DND-41 (cell line): ENCODE data around the gene ZBTB48.

Experiments
- ATAC-seq: fragments of 200-7000 bp; cut with Tn5 transposase; 3 replicates; pipeline ENCODE4 v1.9.1; 2021; ENCODE audit warnings: low read depth; ENCODE audit not compliant: insufficient read depth
- DNase-seq: peaks from one replicate; pipeline ENCODE4 v3.0.0-alpha.2; 2020
- H2AFZ ChIP-seq: 2 replicates; pipeline ENCODE4 v1.6.0; 2012; ENCODE audit warnings: low read depth, low read length
- H3K27ac ChIP-seq: 2 replicates; pipeline ENCODE4 v1.5.1; 2012; ENCODE audit warnings: low read length, inconsistent platforms
- H3K27me3 ChIP-seq: fragments of 200-600 bp; sonication (generic); 2 replicates; pipeline ENCODE4 v1.6.0; 2012; ENCODE audit warnings: low read length, mild to moderate bottlenecking, inconsistent platforms; ENCODE audit not compliant: insufficient read depth, poor library complexity
- H3K36me3 ChIP-seq: 2 replicates; pipeline ENCODE4 v1.5.1; 2012; ENCODE audit warnings: low read length, inconsistent platforms; ENCODE audit not compliant: insufficient read depth
- H3K4me1 ChIP-seq: 2 replicates; pipeline ENCODE4 v1.5.1; 2012; ENCODE audit warnings: mild to moderate bottlenecking, low read length; ENCODE audit not compliant: insufficient read depth
- H3K4me2 ChIP-seq: 2 replicates; pipeline ENCODE4 v1.6.0; 2012; ENCODE audit warnings: mild to moderate bottlenecking, moderate library complexity, low read length, inconsistent platforms; ENCODE audit not compliant: insufficient read depth
- H3K4me3 ChIP-seq, 2 experiments: fragments of 200-600 bp in 1 of 2; shearing (Covaris generic) in 1 of 2; 2 replicates each; pipeline ENCODE4 v1.5.1; 2012 to 2016; ENCODE audit warnings: inconsistent platforms in 2 of 2, low read length in 2 of 2, mild to moderate bottlenecking in 2 of 2, low read depth in 1 of 2, moderate library complexity in 1 of 2
- H3K79me2 ChIP-seq: 2 replicates; pipeline ENCODE4 v1.6.0; 2012; ENCODE audit warnings: low read length, inconsistent platforms; ENCODE audit not compliant: insufficient read depth
- H3K9ac ChIP-seq: 2 replicates; pipeline ENCODE4 v1.6.0; 2012; ENCODE audit warnings: low read depth, mild to moderate bottlenecking, inconsistent platforms, low read length, moderate library complexity
- H3K9me3 ChIP-seq: 2 replicates; pipeline ENCODE4 v1.5.1; 2012; ENCODE audit warnings: low read length, moderate library complexity, mild to moderate bottlenecking, inconsistent platforms; ENCODE audit not compliant: insufficient read depth, severe bottlenecking
- H4K20me1 ChIP-seq: 2 replicates; pipeline ENCODE4 v1.6.0; 2012; ENCODE audit warnings: low read length; ENCODE audit not compliant: insufficient read depth
- EZH2 ChIP-seq: IDR thresholded peaks from 3 replicates; pipeline ENCODE4 v1.6.1; 2012; ENCODE audit warnings: borderline replicate concordance, low read depth, mild to moderate bottlenecking, moderate library complexity, low read length, inconsistent platforms; ENCODE audit not compliant: severe bottlenecking
- TF ChIP-seq, protein P1 (sequence below): IDR thresholded peaks from 2 replicates; pipeline ENCODE4 v1.5.1; 2012; ENCODE audit warnings: borderline replicate concordance, low read length, moderate library complexity, mild to moderate bottlenecking; ENCODE audit not compliant: poor library complexity, severe bottlenecking; ENCODE audit errors: extremely low read depth

The ZBTB48 gene

DNA sequence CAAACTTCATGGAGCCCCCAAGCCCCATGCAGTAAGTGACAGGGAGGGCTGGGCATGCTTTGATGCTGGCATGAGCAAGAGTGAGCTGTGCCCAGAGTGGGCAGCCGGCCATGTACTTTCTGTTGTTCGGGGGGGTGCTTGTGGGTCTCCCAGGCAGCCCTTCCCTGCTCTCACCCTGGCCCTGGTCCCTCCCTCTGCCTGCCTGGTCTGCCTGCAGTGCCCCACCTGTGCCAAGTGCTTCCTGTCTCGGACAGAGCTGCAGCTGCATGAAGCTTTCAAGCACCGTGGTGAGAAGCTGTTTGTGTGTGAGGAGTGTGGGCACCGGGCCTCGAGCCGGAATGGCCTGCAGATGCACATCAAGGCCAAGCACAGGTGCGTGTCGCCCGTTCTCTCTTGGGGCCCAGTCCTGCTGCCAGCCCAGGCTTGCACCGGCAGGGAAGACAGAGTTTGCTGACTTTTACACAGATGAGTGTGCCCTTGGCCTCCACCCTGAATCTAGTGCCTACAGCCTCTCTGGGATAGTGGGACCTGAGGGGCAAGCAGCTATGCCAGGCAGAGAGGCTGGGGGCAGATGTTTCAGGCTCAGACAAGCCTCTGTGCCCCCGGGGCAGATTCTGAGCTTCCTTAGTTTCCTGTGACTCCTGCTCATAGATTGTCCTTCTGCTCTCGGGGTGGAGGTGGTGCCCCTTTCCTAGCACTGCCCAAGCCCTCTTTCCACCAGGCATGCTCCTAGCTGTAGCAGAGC, 7.6 kb downstream of the ZBTB48 start:
- ATAC-seq: peak; percentile 22; the same call in 1 of the 3 replicates
- Histone ChIP-seq H3K4me2 (no peak overlapping the region), H3K36me3 (peaks cover 61% of the 10 kb centered on the region), H3K4me1 (peaks cover under 1% of the 10 kb centered on the region), H3K27me3 (no peaks in the 10 kb centered on the region), H2AFZ (no peak overlapping the region), H4K20me1 (peaks cover 64% of the 10 kb centered on the region), H3K9ac (0 out of 2 replicates have a peak overlapping the region, but pooled peaks have one; percentile 12), H3K4me3 (no peak overlapping the region), H3K9me3 (no peaks in the 10 kb centered on the region), H3K79me2 (peaks cover under 1% of the 10 kb centered on the region; the same call in 1 of the 2 replicates), H3K27ac (peak overlapping the region; percentile 44; the same call in 1 of the 2 replicates)
- TF ChIP-seq, protein P1, sequence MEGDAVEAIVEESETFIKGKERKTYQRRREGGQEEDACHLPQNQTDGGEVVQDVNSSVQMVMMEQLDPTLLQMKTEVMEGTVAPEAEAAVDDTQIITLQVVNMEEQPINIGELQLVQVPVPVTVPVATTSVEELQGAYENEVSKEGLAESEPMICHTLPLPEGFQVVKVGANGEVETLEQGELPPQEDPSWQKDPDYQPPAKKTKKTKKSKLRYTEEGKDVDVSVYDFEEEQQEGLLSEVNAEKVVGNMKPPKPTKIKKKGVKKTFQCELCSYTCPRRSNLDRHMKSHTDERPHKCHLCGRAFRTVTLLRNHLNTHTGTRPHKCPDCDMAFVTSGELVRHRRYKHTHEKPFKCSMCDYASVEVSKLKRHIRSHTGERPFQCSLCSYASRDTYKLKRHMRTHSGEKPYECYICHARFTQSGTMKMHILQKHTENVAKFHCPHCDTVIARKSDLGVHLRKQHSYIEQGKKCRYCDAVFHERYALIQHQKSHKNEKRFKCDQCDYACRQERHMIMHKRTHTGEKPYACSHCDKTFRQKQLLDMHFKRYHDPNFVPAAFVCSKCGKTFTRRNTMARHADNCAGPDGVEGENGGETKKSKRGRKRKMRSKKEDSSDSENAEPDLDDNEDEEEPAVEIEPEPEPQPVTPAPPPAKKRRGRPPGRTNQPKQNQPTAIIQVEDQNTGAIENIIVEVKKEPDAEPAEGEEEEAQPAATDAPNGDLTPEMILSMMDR: no peak
- no peak for TF ChIP-seq EZH2
- DNase-seq: no peak

GRCh38 chr1:6588128-6588892, 8.5 kb downstream of the ZBTB48 start:
- Histone ChIP-seq H3K9ac (no peak overlapping the region), H3K9me3 (no peaks in the 10 kb centered on the region), H3K27ac (no peak overlapping the region), H3K4me2 (no peak overlapping the region), H3K4me1 (no peaks in the 10 kb centered on the region), H3K4me3 (no peak overlapping the region), H4K20me1 (peaks cover 70% of the 10 kb centered on the region), H3K27me3 (no peaks in the 10 kb centered on the region), H2AFZ (no peak overlapping the region), H3K36me3 (peaks cover 67% of the 10 kb centered on the region), H3K79me2 (no peaks in the 10 kb centered on the region)
- TF ChIP-seq, protein P1: no peak
- no peak for TF ChIP-seq EZH2
- DNase-seq (no peak), ATAC-seq (no peak)

DNA sequence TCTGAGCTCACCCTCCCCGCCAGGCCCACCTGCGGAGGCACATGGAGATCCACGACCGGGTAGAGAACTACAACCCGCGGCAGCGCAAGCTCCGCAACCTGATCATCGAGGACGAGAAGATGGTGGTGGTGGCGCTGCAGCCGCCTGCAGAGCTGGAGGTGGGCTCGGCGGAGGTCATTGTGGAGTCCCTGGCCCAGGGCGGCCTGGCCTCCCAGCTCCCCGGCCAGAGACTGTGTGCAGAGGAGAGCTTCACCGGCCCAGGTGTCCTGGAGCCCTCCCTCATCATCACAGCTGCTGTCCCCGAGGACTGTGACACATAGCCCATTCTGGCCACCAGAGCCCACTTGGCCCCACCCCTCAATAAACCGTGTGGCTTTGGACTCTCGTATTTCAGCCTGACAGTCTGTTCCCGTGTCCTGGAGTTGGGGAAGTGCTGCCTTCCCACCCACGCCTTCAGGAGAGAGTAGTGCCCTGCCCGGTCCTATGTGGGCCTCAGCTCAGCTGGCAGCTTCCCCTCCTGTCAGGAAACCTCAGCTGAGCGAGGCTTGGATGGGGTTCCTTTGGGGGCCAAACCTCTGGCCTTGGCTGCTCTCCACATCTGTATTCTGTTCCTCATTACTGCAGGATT, 9.2 kb downstream of the ZBTB48 start:
- ATAC-seq: no peak
- Histone ChIP-seq H3K9ac (no peak overlapping the region), H4K20me1 (peaks cover 77% of the 10 kb centered on the region)

More for the DNA sequence above, 9.2 kb downstream of the ZBTB48 start:
- peaks cover 2% of the 10 kb centered on the region; the same call in 1 of the 2 replicates for H3K79me2 ChIP-seq
- H3K27me3 ChIP-seq: no peaks in the 10 kb centered on the region
- H3K27ac ChIP-seq: no peak overlapping the region
- no peak for DNase-seq
- H3K9me3 ChIP-seq: no peaks in the 10 kb centered on the region
- TF ChIP-seq, protein P1: no peak
- TF ChIP-seq EZH2: no peak
- H3K4me2 ChIP-seq: no peak overlapping the region
- H3K36me3 ChIP-seq: peaks cover 74% of the 10 kb centered on the region
- no peak overlapping the region for H2AFZ ChIP-seq
- no peak overlapping the region for H3K4me3 ChIP-seq
- no peaks in the 10 kb centered on the region for H3K4me1 ChIP-seq
